ENCODE measurements around the gene TAS1R2.

- TF ChIP-seq CSDC2 (CRISPR knock-in tag; IDR thresholded peaks at IDR 0.05) = no peak
- TF ChIP-seq TOX (CRISPR knock-in tag; IDR thresholded peaks at IDR 0.05; ENCODE audit: borderline replicate concordance) = no peak
- TF ChIP-seq ISL1 (CRISPR knock-in tag; IDR thresholded peaks at IDR 0.05) = no peak
- TF ChIP-seq ZFP30 (CRISPR knock-in tag; IDR thresholded peaks at IDR 0.05) = no peak
- TF ChIP-seq RARB (CRISPR knock-in tag; IDR thresholded peaks at IDR 0.05) = no peak
These were observed 52.0 kb downstream of the TAS1R2 start for GRCh38 chr1:18807334-18808063.
